GM18499 (cell line): Measurements from ENCODE around the gene ANKRD33.

Experiments used
- ATAC-seq: cut with Tn5 transposase; IDR thresholded peaks from one replicate; pipeline ENCODE4 v1.9.1; 2021; ENCODE audit warnings: moderate number of reproducible peaks; ENCODE audit not compliant: insufficient read depth, unreplicated experiment

The ANKRD33 gene

GRCh38 chr12:51937926-51938325 lies 50.0 kb downstream of the ANKRD33 start:
- ATAC-seq: no peak

GRCh38 chr12:51938726-51939125 lies 50.8 kb downstream of the ANKRD33 start:
- no peak for ATAC-seq

- ATAC-seq: no peak
Observed at GRCh38 chr12:51941011-51941581, 53.2 kb downstream of the ANKRD33 start.
